AG09309 (cell line): Measurements from ENCODE around the gene TMEM151A.
"Not testable (repeated sequence)": the region's sequence is repeated elsewhere in the genome, so short reads cannot be mapped to it uniquely, and the experiment has no call there.

Experiments
- DNase-seq: peaks from one replicate; pipeline ENCODE4 v3.0.0-alpha.2; 2010; ENCODE audit warnings: low read depth
- H3K4me3 ChIP-seq: 2 replicates; pipeline ENCODE4 v1.5.1; 2011; ENCODE audit warnings: mild to moderate bottlenecking, low read depth, low read length, moderate library complexity; ENCODE audit not compliant: control insufficient read depth
- CTCF ChIP-seq: IDR thresholded peaks from 2 replicates; pipeline ENCODE4 v1.5.1; 2011; ENCODE audit warnings: mild to moderate bottlenecking, low read depth, low read length, inconsistent platforms; ENCODE audit not compliant: insufficient read depth, control insufficient read depth; ENCODE audit errors: missing control alignments

TMEM151A gene

GRCh38 chr11:66310324-66310723 lies 18.6 kb downstream of the TMEM151A start:
- no peak for TF ChIP-seq CTCF
- no peak overlapping the region for H3K4me3 ChIP-seq
- DNase-seq = no peak

- H3K4me3 ChIP-seq, DNase-seq: not testable (repeated sequence)
Measured at GRCh38 chr11:66310803-66311440, 19.2 kb downstream of the TMEM151A start.

- peak overlapping the region; percentile 68 for H3K4me3 ChIP-seq
- DNase-seq = no peak
- TF ChIP-seq CTCF = no peak
Measured at GRCh38 chr11:66311470-66311964, 19.8 kb downstream of the TMEM151A start.

GRCh38 chr11:66311965-66312548 lies 20.4 kb downstream of the TMEM151A start:
- DNase-seq = no peak
- peak; percentile 94 for TF ChIP-seq CTCF
- H3K4me3 ChIP-seq = peak overlapping the region; percentile 68

GRCh38 chr11:66312549-66313320 lies 21.0 kb downstream of the TMEM151A start:
- DNase-seq = peak; percentile 98
- TF ChIP-seq CTCF = no peak
- peak overlapping the region; percentile 74 for H3K4me3 ChIP-seq

GRCh38 chr11:66313321-66314185 lies 21.9 kb downstream of the TMEM151A start:
- H3K4me3 ChIP-seq = peak overlapping the region; percentile 74
- peak; percentile 55 for TF ChIP-seq CTCF
- DNase-seq = no peak
